CD4-positive, alpha-beta T cell (primary cell): ENCODE data around the gene FSTL3. TPM values are rescaled to one million over a fixed set of nuclear protein-coding genes. Genes with fewer than 3 reads are reported as not detected.
"Not testable (repeated sequence)": the region's sequence is repeated elsewhere in the genome, so short reads cannot be mapped to it uniquely, and the experiment has no call there.

Experiments
- ATAC-seq: fragments of 200-7000 bp; cut with Tn5 transposase; one replicate; pipeline ENCODE4 v1.10.0; 2022; ENCODE audit warnings: mild to moderate bottlenecking; ENCODE audit not compliant: poor library complexity
- CTCF ChIA-PET: fragments of 350-600 bp; sonication (Branson Sonifier 250); formaldehyde crosslinking; loops from one replicate; lab custom pipeline; 2021; ENCODE audit warnings: antibody characterized with exemption, inconsistent platforms; lab: Charles Lee
- POLR2A ChIA-PET: fragments of 350-600 bp; sonication (Branson Sonifier 250); formaldehyde crosslinking; loops from one replicate; lab custom pipeline; 2021; ENCODE audit warnings: antibody characterized with exemption, inconsistent platforms; lab: Charles Lee
- DNase-seq, 14 experiments: peaks; one replicate each; pipeline ENCODE4 v3.0.0-alpha.2; 2013 to 2020; ENCODE audit warnings: mixed read lengths in 2 of 14
- H3K27ac ChIP-seq, 2 donors: one replicate each; pipeline versions ENCODE4 v1.5.1 to v1.7.0; 2013; ENCODE audit warnings: low read length in 2 of 2, low read depth in 1 of 2, mild to moderate bottlenecking in 1 of 2
- H3K27me3 ChIP-seq, 2 experiments: 1 replicate in 1 of 2; 2 replicates in 1 of 2; pipeline versions ENCODE4 v1.6.1 to v1.7.0; 2013; ENCODE audit warnings: low read length in 2 of 2, control low read depth in 1 of 2, mild to moderate bottlenecking in 1 of 2, moderate library complexity in 1 of 2; ENCODE audit not compliant: insufficient read depth in 2 of 2, control insufficient read depth in 1 of 2
- H3K36me3 ChIP-seq: one replicate; pipeline ENCODE4 v1.6.1; 2013; ENCODE audit warnings: low read length, control low read depth; ENCODE audit not compliant: insufficient read depth
- H3K4me1 ChIP-seq: one replicate; pipeline ENCODE4 v1.6.1; 2013; ENCODE audit warnings: low read length, control low read depth; ENCODE audit not compliant: insufficient read depth
- H3K4me3 ChIP-seq: one replicate; pipeline ENCODE4 v1.5.1; 2013; ENCODE audit warnings: mild to moderate bottlenecking, low read length, moderate library complexity
- H3K9me3 ChIP-seq, 2 experiments: 1 replicate in 1 of 2; 2 replicates in 1 of 2; pipeline versions ENCODE4 v1.6.1 to v1.7.0; 2013; ENCODE audit warnings: low read length in 2 of 2, mild to moderate bottlenecking in 2 of 2, control low read depth in 1 of 2, moderate library complexity in 1 of 2; ENCODE audit not compliant: control insufficient read depth in 1 of 2, insufficient read depth in 1 of 2
- H3K27ac Mint-ChIP-seq: one replicate; pipeline ENCODE4 v1.8.0; 2020; ENCODE audit warnings: mixed read lengths
- H3K27me3 Mint-ChIP-seq: one replicate; pipeline ENCODE4 v1.8.0; 2021; ENCODE audit warnings: mixed read lengths
- H3K36me3 Mint-ChIP-seq: one replicate; pipeline ENCODE4 v1.8.0; 2021; ENCODE audit warnings: low read depth, mixed read lengths
- H3K4me1 Mint-ChIP-seq: one replicate; pipeline ENCODE4 v1.8.0; 2021; ENCODE audit warnings: low read depth, mixed read lengths
- H3K4me3 Mint-ChIP-seq: one replicate; pipeline ENCODE4 v1.8.0; 2020; ENCODE audit warnings: mild to moderate bottlenecking, mixed read lengths
- H3K9me3 Mint-ChIP-seq: one replicate; pipeline ENCODE4 v1.8.0; 2020; ENCODE audit warnings: mixed read lengths
- intact Hi-C, 2 experiments: fragments of 100-400 bp; cut with DNase I in 1 of 2; cut with micrococcal nuclease in 1 of 2; formaldehyde crosslinking; loops; one replicate each; pipeline versions ENCODE4 v1.15.1 to v1.9.0; 2023 to 2025; cut with DNase I, micrococcal nuclease
- total RNA-seq, 174 experiments: library from RNA in 2 of 174; stranded (reverse) in 2 of 174; gene quantifications; one replicate each; pipeline ENCODE4 v1.2.3 and lab custom pipeline; 2021 to 2026
- TF ChIP-seq, protein P1 (sequence below): fragments of 200-600 bp; IDR thresholded peaks from one replicate; pipeline ENCODE4 v1.8.0; 2022; ENCODE audit warnings: antibody characterized with exemption, mild to moderate bottlenecking

Gene FSTL3
- total RNA-seq, 2 experiments from 2014 or later = 2.2 to 3.4 TPM

DNA sequence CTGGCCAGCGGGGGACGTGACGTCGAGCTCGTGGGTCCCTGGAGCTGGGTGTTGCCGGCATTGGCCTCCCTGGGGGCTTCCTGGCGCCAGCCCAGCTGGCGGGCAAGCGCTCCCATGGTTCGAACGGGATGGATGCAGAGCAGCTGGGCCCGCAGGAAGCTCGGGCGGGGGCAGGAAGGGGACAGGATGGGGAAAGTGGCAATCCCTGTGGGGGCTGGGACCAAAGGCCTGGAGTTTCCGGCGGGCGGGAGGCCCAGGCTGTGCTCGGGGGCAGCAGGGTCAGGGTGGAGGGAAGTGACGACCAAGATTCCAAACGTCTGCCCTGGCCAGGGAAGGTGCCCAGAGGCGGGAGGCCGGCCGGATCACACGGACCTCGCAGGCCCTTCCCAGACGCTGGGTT, 51.8 kb downstream of the FSTL3 start:
- Mint-ChIP-seq H3K36me3 (no peaks in the 10 kb centered on the region), H3K9me3 (no peaks in the 10 kb centered on the region), H3K4me1 (no peaks in the 10 kb centered on the region), H3K27me3 (peaks cover 16% of the 10 kb centered on the region), H3K27ac (no peak overlapping the region), H3K4me3 (no peak overlapping the region)
- POLR2A ChIA-PET = no interaction called here
- H3K27me3 ChIP-seq = no peaks in the 10 kb centered on the region
- TF ChIP-seq, protein P1, sequence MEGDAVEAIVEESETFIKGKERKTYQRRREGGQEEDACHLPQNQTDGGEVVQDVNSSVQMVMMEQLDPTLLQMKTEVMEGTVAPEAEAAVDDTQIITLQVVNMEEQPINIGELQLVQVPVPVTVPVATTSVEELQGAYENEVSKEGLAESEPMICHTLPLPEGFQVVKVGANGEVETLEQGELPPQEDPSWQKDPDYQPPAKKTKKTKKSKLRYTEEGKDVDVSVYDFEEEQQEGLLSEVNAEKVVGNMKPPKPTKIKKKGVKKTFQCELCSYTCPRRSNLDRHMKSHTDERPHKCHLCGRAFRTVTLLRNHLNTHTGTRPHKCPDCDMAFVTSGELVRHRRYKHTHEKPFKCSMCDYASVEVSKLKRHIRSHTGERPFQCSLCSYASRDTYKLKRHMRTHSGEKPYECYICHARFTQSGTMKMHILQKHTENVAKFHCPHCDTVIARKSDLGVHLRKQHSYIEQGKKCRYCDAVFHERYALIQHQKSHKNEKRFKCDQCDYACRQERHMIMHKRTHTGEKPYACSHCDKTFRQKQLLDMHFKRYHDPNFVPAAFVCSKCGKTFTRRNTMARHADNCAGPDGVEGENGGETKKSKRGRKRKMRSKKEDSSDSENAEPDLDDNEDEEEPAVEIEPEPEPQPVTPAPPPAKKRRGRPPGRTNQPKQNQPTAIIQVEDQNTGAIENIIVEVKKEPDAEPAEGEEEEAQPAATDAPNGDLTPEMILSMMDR = no peak
- CTCF ChIA-PET = no interaction called here
- no peaks in the 10 kb centered on the region for H3K36me3 ChIP-seq
- DNase-seq = no peak
- no peak overlapping the region for H3K4me3 ChIP-seq
- peaks cover 0 to 4% of the 10 kb centered on the region in 2 experiments for H3K9me3 ChIP-seq
- peaks cover 4% of the 10 kb centered on the region for H3K4me1 ChIP-seq
- no peak overlapping the region for H3K27ac ChIP-seq
- intact Hi-C loops = no loop called here
- ATAC-seq = no peak

DNA sequence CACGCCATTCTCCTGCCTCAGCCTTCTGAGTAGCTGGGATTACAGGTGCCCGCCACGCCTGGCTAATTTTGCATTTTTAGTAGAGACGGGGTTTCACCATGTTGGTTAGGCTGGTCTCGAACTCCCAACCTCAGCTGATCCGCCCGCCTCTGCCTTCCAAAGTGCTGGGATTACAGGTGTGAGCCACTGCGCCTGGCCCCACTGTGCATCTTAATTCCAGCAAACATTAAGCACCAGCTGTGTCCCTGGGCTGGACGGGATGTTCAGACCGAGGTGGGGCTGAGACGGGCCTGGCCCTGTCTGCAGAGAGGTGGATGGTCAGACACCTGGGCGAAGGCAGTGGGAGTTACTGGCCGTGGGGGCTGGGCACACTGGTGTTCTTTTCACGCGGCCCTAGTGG, 53.4 kb downstream of the FSTL3 start:
- H3K4me3 ChIP-seq, H3K27ac ChIP-seq, H3K9me3 Mint-ChIP-seq, ATAC-seq, H3K27ac Mint-ChIP-seq, H3K36me3 Mint-ChIP-seq, CTCF ChIA-PET, H3K4me1 Mint-ChIP-seq, DNase-seq, H3K36me3 ChIP-seq, H3K27me3 ChIP-seq, H3K9me3 ChIP-seq, H3K27me3 Mint-ChIP-seq, POLR2A ChIA-PET, intact Hi-C loops, H3K4me3 Mint-ChIP-seq: not testable (repeated sequence)
- H3K4me1 ChIP-seq = peaks cover 19% of the 10 kb centered on the region

- Histone ChIP-seq H3K9me3 (no peaks in the 10 kb centered on the region), H3K36me3 (no peaks in the 10 kb centered on the region), H3K4me1 (peaks cover 19% of the 10 kb centered on the region), H3K27ac (no peak overlapping the region), H3K4me3 (no peak overlapping the region), H3K27me3 (no peaks in the 10 kb centered on the region)
- H3K36me3 Mint-ChIP-seq = no peaks in the 10 kb centered on the region
- peaks cover 6% of the 10 kb centered on the region for H3K4me1 Mint-ChIP-seq
- H3K9me3 Mint-ChIP-seq = no peaks in the 10 kb centered on the region
- POLR2A ChIA-PET = no interaction called here
- CTCF ChIA-PET = no interaction called here
- TF ChIP-seq, protein P1 = no peak
- intact Hi-C loops = no loop called here
- ATAC-seq (no peak), DNase-seq (no peak)
- H3K27me3 Mint-ChIP-seq = peaks cover 5% of the 10 kb centered on the region
- no peak overlapping the region for H3K4me3 Mint-ChIP-seq
- H3K27ac Mint-ChIP-seq = no peak overlapping the region
These were observed 53.9 kb downstream of the FSTL3 start for GRCh38 chr19:729965-730668.

GRCh38 chr19:731000-731399, 54.8 kb downstream of the FSTL3 start:
- DNase-seq (no peak), ATAC-seq (no peak)
- H3K9me3 ChIP-seq = no peaks in the 10 kb centered on the region
- peaks cover 6% of the 10 kb centered on the region for H3K4me1 Mint-ChIP-seq
- no peaks in the 10 kb centered on the region for H3K27me3 ChIP-seq
- ChIA-PET POLR2A (no interaction called here), CTCF (interaction anchor here (1.0 kb wide), 1 partner anchor 147 kb away, joined by 3 read pairs; no protein-coding TSS in a partner anchor)
- H3K4me3 Mint-ChIP-seq = no peak overlapping the region
- H3K36me3 ChIP-seq = no peaks in the 10 kb centered on the region
- no peaks in the 10 kb centered on the region for H3K27me3 Mint-ChIP-seq
- TF ChIP-seq, protein P1 = no peak
- H3K9me3 Mint-ChIP-seq = no peaks in the 10 kb centered on the region
- H3K4me1 ChIP-seq = peaks cover 19% of the 10 kb centered on the region
- H3K4me3 ChIP-seq = no peak overlapping the region
- H3K27ac ChIP-seq = no peak overlapping the region
- no peaks in the 10 kb centered on the region for H3K36me3 Mint-ChIP-seq
- no peak overlapping the region for H3K27ac Mint-ChIP-seq
- intact Hi-C loops = no loop called here
